GM11168 (cell line): ENCODE results near the gene TTC34.

ENCODE experiments used
- in situ Hi-C: fragments of 300-500 bp; cut with MboI; formaldehyde crosslinking; loops from one replicate; pipeline ENCODE4 v1.12.0; 2022; ENCODE audit warnings: low sequenced_read_pairs; ENCODE audit not compliant: unreplicated experiment

TTC34 gene

GRCh38 chr1:2611031-2611501, 190.4 kb downstream of the TTC34 start:
- in situ Hi-C loops = no loop called here

DNA sequence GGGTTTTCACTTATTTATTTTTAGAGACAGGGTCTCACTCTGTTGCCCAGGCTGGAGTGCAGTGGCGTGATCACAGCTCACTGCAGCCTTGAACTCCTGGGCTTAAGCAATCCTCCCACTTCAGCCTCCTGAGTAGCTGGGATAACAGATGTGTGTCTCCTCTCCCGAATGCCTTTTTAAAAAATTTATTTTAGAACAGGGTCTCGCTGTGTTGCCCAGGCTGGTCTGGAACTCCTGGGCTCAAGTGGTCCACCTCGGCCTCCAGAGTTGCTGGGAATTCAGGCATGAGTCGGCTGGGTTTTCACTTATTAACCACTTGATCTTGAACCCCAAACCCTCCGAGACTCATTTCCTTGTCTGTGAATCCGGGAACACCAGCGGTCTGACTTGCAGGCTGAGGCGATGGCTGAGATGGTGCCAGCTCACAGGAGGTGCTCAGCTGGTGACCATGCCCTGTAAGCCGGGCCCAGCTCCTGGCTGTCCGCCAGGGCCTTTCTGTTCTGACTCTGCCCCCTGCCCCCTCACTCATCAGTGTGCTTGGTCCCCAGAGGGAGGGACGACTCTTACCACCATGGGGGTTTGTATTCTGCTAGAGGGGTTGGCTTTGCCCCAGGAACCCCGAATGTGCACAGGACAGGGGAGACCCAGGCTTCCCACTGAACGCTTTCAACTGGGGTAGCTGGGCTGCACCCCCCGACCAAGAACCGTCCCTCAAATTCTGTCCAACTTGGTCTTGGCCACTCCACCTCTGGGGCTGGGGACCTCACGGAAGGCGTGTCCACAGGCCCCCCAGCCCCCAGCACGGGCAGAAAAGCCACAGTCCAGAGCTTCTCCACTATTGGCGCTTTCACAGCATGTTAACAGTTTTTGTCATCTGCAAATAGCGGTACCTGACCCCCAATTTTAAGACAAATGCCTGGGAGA, 191.2 kb downstream of the TTC34 start:
- in situ Hi-C loops = no loop called here

DNA sequence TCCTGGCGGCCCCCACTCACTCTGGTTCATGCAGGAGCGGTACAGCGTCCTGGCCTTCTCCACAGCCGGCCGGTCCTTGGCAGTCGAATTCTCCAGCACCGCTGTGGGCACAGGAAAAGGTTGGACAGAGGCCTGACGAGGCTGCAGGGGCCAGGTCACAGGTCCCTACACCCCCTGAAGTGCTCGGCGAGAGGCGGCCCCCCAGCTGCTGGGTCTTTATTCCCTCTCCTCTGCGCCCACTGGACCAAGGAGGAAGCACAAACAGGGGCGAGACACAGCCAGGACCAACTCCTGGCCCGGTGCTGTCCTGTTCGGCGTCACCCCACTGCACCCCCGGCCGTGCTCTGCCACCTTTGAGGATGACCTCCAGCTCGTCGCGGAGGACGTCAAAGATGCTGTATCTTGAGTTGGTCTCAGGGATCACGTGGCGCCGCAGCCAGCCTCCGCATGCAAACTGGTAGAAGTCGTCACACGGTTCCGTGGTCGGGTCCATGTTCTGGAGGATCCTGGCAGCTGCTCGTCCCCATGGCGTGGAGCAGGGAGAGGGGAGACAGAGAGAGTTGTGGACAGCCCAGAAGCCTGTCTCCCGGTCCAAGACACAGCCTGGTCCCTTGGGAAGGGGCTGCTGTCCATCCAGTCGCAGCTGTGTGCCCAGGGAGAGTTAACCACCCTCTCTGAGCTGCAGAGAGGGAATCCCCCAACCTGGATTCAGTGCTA, 192.0 kb downstream of the TTC34 start:
- in situ Hi-C loops = no loop called here

- in situ Hi-C loops = no loop called here
These were observed 193.8 kb downstream of the TTC34 start for GRCh38 chr1:2607641-2608091.

DNA sequence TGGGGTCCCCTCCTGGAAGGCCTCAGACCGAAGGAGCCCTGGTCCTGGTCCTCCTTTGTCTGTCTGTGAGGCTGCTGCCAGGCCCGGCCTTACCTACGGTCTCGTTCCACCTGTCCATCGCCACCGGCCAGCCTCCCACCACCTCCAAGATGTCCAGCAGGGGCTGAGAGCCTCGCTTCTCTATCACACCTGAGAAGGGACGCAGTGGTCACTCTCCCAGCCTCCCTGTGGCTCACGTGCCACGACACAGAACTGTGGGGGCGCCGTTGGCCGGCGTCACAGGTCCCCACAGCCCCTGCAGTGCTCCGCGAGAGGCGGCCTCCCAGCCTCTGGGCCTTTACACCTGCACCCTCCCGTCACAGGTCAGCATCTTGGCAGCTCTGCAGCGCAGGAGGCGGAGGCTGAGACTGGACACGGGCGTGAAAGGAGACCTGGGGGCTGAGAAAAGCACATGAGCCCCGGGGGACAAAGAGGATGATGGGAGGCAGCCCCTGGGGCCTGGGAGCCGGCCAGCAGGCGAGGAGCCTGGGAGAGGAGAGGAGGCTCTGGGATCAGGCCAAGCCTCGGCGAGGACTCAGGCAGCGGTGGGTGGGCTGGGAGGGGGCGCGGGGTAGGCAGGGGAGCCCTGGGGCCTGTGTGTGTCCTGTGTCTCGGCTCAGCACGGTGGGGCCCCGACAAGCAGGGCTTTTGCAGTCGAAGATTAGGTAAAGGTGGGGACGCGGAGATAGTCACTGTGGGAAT, 194.4 kb downstream of the TTC34 start:
- in situ Hi-C loops = no loop called here

DNA sequence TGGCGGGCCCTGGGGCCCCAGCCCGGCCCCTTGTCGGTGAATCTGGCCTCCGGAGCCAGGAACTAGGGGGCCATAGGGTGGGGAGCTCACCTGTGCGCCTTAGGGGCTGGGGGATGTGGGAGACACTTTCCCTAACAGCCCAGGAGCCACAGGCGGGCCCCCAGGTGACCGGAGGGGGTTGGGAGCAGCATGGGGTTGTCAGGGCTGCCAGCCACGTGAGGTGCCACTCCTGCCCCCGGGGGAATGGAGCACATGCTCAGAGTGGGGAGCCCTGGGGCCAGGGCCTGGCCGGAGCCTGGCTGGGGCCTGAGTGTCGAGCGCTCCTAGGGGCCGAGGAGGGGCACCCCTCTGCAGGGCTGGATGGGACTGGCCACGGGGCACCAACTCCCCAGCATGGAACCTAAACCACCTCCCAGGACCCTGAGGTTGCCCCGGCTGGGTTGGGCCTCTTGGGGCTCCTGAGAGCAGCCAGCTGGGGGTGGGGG, 195.1 kb downstream of the TTC34 start:
- in situ Hi-C loops = no loop called here

- in situ Hi-C loops = no loop called here
These were observed 195.7 kb downstream of the TTC34 start for GRCh38 chr1:2605509-2606395.

DNA sequence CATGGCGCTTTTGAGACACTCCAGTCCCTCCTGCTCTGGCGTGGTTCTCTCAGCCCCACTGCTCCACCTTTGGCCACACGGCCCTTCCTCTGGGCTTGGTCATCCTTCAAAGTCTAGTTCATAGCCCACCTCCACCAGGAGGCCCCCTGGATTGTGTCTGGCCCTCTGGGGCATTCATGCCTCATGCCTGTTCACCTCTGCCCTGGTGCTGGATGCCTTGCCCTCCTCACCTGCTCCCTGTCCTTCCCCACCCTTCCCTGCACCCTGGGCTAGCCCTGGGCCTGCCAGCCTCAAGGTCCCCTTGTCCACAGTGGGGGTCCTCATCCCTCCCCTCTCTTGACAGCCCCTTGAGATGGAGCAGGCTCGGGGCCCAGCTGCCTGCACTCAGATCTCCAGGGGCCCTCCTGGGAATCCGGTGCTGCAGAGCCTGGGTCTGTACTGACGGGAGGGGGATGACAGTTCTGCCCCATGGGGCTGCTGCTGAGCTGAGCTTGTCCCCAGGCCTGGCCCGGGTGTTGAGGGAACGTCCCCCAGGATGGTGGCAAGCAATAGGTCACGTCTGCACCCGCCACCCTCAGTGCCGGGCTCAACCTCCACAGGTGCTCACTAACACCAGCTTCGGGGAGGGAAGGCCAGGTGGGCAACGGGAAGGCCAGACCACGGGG, 196.5 kb downstream of the TTC34 start:
- in situ Hi-C loops = no loop called here

- in situ Hi-C loops = no loop called here
These were observed 197.2 kb downstream of the TTC34 start for GRCh38 chr1:2604156-2604843.

- in situ Hi-C loops = no loop called here
These were observed 197.9 kb downstream of the TTC34 start for GRCh38 chr1:2603521-2604155.

DNA sequence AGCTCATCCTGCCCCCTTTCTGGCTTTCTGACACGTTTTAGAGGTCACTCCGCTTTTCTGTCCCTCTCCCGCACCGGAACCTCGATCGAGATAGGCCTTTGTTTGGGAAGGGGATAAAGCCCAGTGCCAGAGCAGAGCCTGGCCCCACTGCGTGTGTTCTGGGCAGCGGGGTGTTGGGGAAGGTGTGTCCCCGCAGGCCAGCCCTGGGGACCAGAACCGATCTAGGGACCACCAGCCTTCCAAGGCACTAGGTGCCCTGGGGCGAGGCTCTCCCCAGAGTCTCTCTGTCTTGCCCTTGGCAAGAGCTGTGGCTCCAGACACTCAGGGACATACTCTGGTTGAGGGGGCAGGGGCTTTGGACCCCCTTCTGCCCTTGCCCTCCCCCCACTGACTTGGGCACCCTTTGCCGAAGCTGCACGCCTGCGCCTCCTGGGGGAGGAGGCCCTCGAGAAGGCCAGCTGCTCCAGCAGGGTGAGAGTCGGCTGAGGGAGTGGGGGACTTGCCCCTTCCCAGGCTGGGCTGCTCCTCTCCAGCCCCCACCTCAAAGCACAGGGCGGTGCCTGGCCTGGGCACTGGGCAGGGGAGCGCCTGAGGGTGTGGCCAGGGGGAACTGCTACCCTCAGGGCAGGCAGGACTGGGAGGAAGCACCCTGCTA, 198.5 kb downstream of the TTC34 start:
- in situ Hi-C loops = no loop called here

DNA sequence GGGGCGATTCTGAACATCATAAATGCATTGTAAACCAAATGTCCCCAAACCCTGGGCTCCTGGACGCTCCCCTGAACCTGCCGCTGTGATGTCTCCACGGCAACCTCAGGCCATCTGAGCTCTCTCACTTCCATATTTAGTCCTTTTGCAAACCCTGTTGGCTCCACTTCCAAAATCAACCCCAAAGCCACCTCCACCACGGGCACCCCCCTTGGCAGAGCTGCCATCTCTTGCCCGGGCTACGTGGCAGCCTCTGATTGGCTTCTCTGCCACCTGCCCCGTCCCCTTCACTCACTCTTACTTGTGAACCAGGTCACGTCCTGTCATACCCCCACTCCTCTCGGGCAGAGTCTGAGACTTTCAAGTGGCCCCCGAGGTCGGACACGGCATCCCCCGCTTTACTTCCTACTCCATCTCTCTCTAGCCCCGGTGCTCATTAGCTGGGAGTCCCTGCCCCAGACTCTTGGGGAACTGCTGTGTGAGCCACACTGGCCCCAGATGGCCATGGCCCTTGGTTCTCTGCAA, 199.1 kb downstream of the TTC34 start:
- in situ Hi-C loops = no loop called here

GRCh38 chr1:2601721-2602303, 199.7 kb downstream of the TTC34 start:
- in situ Hi-C loops = no loop called here

DNA sequence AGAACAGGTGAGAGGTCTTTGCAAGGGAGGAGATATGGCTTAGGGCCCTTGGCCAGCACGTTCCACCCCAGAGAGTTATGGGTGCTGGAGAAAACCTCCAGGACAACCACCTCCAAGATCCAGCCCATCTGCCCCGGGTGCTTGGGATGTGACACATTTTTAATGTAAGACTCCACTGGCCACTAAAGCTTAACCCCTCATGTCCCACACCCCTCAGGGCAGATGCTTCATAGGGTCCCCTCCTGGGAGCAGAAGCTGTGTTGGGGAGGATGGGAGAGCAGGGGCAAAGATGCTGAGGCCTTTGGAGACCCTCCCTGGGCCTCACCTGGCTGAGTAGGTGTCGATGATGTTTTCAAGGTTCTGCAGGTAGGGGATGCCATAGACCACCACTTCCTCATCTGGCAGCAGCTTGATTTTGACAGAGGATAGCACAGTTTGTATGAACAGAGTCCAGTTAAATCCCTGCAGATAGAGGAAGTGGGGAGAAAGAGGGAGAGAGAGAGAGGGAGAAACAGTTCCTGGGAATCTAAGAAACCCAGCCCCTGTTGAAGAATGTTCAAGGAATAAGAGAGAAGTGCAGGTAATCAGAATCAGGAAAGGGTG, 203.1 kb downstream of the TTC34 start:
- in situ Hi-C loops = loop anchor here (25.0 kb wide), 1 partner anchor 411 kb away; the partner anchor contains the start of gene FAAP20

- in situ Hi-C loops = loop anchor here (25.0 kb wide), 1 partner anchor 410 kb away; the partner anchor contains the start of gene FAAP20
These were observed 203.8 kb downstream of the TTC34 start for GRCh38 chr1:2597441-2598328.
